Activated naive CD4-positive, alpha-beta T cell treated with Interleukin-2 at 50 U/mL for 16 hours (primary cell): Measurements from ENCODE around the gene KCP.

ENCODE experiments used
- DNase-seq: peaks from one replicate; pipeline ENCODE4 v3.0.0-alpha.2; 2020

Gene KCP

GRCh38 chr7:128869944-128870285, 40.6 kb downstream of the KCP start:
- DNase-seq: peak; percentile 13

GRCh38 chr7:128869138-128869943, 41.2 kb downstream of the KCP start:
- peak; percentile 48 for DNase-seq

- no peak for DNase-seq
These were observed 41.8 kb downstream of the KCP start for GRCh38 chr7:128868624-128869137.

GRCh38 chr7:128867842-128868623, 42.5 kb downstream of the KCP start:
- DNase-seq: no peak

GRCh38 chr7:128867241-128867640, 43.3 kb downstream of the KCP start:
- no peak for DNase-seq

GRCh38 chr7:128865996-128866877, 44.3 kb downstream of the KCP start:
- no peak for DNase-seq

GRCh38 chr7:128865303-128865702, 45.2 kb downstream of the KCP start:
- no peak for DNase-seq

- DNase-seq: peak; percentile 59
These were observed 47.0 kb downstream of the KCP start for GRCh38 chr7:128863433-128863989.

GRCh38 chr7:128862571-128863432, 47.7 kb downstream of the KCP start, which contains the start of gene ATP6V1F:
Gene ATP6V1F (plus strand): TSS chr7:128862856. CDS start chr7:128862905, 49 bp downstream.
- DNase-seq: peak; percentile 99

- no peak for DNase-seq
These were observed 48.4 kb downstream of the KCP start for GRCh38 chr7:128861957-128862570.

- no peak for DNase-seq
These were observed 50.1 kb downstream of the KCP start for GRCh38 chr7:128860158-128861073.

GRCh38 chr7:128859232-128860157, 51.0 kb downstream of the KCP start:
- DNase-seq: no peak

GRCh38 chr7:128858380-128859231, 51.9 kb downstream of the KCP start:
- DNase-seq: no peak

GRCh38 chr7:128856001-128856718, 54.3 kb downstream of the KCP start:
- DNase-seq: no peak

GRCh38 chr7:128855559-128855958, 55.0 kb downstream of the KCP start:
- no peak for DNase-seq

GRCh38 chr7:128854396-128854795, 56.1 kb downstream of the KCP start:
- no peak for DNase-seq

- no peak for DNase-seq
These were observed 56.7 kb downstream of the KCP start for GRCh38 chr7:128853799-128854198.
